ENCODE results near the gene PRPF39. TPM values are rescaled to one million over a fixed set of nuclear protein-coding genes. Genes with fewer than 3 reads are reported as not detected.

The PRPF39 gene
- total and polyA plus RNA-seq, 4 donors = 3.1 to 25.1 (median 15.1) TPM

DNA sequence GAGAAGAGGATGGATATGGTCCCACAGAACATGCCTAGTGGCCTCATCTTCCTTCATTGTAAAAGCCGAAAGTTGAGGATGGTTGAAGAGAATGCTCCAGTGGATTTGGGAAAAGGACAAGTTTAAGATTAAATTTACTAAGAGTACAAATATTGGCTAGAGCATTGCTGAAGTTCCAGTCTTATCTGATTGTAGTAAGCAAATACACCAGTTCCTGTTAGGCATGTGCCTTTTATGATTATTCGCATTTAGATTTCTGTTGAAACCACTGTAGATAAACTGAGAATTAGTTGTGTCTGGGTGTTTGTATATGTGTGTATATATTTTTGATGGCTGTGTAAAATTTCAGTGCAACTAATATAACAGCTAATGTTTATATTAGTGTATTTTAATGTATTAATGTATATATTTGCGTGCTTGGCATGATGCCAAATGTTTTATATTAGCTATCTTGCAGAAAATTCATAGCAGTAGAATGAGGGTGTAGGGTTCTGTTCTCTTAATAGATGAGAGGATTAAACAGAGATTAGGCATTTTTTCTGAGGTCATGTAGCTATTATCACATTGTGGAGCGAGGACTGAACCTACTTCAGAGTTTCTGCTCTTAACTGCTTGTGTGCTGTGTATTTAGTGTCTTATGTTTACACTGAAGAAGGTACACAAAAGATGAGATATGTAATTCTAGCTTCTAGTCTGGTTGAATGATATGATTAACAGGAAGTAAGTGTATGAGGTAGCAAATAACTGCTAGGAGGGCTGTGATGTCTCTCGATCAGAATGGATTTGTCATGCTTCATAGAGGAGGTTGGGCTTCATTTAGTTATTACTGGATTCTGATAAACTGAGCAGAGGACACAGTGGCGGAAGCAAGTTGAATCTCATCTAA, 29.2 kb downstream of the PRPF39 start:
- H3K27ac ChIP-seq (ENCODE audit: low read depth in 1 of 2, low read length in 2 of 2) = no peak overlapping the region
- H3K36me3 ChIP-seq (ENCODE audit: control insufficient read depth in 4 of 4, insufficient read depth in 3 of 4, low read depth in 1 of 4, low read length in 3 of 4) = peaks cover 0 to 50% (median 41%) of the 10 kb centered on the region in 4 donors
- TF ChIP-seq RXRA (IDR thresholded peaks at IDR 0.05) = no peak
- TF ChIP-seq, protein P1, sequence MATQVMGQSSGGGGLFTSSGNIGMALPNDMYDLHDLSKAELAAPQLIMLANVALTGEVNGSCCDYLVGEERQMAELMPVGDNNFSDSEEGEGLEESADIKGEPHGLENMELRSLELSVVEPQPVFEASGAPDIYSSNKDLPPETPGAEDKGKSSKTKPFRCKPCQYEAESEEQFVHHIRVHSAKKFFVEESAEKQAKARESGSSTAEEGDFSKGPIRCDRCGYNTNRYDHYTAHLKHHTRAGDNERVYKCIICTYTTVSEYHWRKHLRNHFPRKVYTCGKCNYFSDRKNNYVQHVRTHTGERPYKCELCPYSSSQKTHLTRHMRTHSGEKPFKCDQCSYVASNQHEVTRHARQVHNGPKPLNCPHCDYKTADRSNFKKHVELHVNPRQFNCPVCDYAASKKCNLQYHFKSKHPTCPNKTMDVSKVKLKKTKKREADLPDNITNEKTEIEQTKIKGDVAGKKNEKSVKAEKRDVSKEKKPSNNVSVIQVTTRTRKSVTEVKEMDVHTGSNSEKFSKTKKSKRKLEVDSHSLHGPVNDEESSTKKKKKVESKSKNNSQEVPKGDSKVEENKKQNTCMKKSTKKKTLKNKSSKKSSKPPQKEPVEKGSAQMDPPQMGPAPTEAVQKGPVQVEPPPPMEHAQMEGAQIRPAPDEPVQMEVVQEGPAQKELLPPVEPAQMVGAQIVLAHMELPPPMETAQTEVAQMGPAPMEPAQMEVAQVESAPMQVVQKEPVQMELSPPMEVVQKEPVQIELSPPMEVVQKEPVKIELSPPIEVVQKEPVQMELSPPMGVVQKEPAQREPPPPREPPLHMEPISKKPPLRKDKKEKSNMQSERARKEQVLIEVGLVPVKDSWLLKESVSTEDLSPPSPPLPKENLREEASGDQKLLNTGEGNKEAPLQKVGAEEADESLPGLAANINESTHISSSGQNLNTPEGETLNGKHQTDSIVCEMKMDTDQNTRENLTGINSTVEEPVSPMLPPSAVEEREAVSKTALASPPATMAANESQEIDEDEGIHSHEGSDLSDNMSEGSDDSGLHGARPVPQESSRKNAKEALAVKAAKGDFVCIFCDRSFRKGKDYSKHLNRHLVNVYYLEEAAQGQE (IDR thresholded peaks at IDR 0.05) = no peak
- TF ChIP-seq, protein P2, sequence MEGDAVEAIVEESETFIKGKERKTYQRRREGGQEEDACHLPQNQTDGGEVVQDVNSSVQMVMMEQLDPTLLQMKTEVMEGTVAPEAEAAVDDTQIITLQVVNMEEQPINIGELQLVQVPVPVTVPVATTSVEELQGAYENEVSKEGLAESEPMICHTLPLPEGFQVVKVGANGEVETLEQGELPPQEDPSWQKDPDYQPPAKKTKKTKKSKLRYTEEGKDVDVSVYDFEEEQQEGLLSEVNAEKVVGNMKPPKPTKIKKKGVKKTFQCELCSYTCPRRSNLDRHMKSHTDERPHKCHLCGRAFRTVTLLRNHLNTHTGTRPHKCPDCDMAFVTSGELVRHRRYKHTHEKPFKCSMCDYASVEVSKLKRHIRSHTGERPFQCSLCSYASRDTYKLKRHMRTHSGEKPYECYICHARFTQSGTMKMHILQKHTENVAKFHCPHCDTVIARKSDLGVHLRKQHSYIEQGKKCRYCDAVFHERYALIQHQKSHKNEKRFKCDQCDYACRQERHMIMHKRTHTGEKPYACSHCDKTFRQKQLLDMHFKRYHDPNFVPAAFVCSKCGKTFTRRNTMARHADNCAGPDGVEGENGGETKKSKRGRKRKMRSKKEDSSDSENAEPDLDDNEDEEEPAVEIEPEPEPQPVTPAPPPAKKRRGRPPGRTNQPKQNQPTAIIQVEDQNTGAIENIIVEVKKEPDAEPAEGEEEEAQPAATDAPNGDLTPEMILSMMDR (IDR thresholded peaks at IDR 0.05; ENCODE audit: low read depth, low read length, missing input control) = no peak
- TF ChIP-seq, protein P3, sequence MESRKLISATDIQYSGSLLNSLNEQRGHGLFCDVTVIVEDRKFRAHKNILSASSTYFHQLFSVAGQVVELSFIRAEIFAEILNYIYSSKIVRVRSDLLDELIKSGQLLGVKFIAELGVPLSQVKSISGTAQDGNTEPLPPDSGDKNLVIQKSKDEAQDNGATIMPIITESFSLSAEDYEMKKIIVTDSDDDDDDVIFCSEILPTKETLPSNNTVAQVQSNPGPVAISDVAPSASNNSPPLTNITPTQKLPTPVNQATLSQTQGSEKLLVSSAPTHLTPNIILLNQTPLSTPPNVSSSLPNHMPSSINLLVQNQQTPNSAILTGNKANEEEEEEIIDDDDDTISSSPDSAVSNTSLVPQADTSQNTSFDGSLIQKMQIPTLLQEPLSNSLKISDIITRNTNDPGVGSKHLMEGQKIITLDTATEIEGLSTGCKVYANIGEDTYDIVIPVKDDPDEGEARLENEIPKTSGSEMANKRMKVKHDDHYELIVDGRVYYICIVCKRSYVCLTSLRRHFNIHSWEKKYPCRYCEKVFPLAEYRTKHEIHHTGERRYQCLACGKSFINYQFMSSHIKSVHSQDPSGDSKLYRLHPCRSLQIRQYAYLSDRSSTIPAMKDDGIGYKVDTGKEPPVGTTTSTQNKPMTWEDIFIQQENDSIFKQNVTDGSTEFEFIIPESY (IDR thresholded peaks at IDR 0.05) = no peak
- TF ChIP-seq GABPA (IDR thresholded peaks at IDR 0.05 in 1 of 2, conservative IDR thresholded peaks at IDR 0.05 in 1 of 2) = no peak
- no peak for TF ChIP-seq FOXA1 (IDR thresholded peaks at IDR 0.05)
- TF ChIP-seq, protein P4, sequence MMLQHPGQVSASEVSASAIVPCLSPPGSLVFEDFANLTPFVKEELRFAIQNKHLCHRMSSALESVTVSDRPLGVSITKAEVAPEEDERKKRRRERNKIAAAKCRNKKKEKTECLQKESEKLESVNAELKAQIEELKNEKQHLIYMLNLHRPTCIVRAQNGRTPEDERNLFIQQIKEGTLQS (IDR thresholded peaks at IDR 0.05) = no peak
- TF ChIP-seq EGR1 (IDR thresholded peaks at IDR 0.05; ENCODE audit: low read depth in 2 of 2) = no peak
- TF ChIP-seq TAF1 (conservative IDR thresholded peaks at IDR 0.05) = no peak
- TF ChIP-seq, protein P5, sequence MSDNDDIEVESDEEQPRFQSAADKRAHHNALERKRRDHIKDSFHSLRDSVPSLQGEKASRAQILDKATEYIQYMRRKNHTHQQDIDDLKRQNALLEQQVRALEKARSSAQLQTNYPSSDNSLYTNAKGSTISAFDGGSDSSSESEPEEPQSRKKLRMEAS (IDR thresholded peaks at IDR 0.05) = no peak
- no peak for TF ChIP-seq NR2F2 (IDR thresholded peaks at IDR 0.05)
- no peak for TF ChIP-seq YY1 (IDR thresholded peaks at IDR 0.05)
- no peak for DNase-seq (ENCODE audit: low spot score)
- no peak overlapping the region for H3K4me3 ChIP-seq (ENCODE audit: low read depth in 1 of 3, low read length in 3 of 3)
- WGBS = 83% methylated on average over 6 of the region's 6 CpGs
- H3K9me3 ChIP-seq (ENCODE audit: control insufficient read depth in 4 of 4, low read length in 3 of 4) = no peaks in the 10 kb centered on the region
- no peaks in the 10 kb centered on the region for H3K27me3 ChIP-seq (ENCODE audit: control insufficient read depth in 4 of 4, insufficient read depth in 4 of 4, low read length in 3 of 4)
- no peaks in the 10 kb centered on the region for H3K4me1 ChIP-seq (ENCODE audit: control insufficient read depth in 4 of 4, insufficient read depth in 4 of 4, low read length in 3 of 4)
- H3K9ac ChIP-seq (ENCODE audit: low read depth in 1 of 2, low read length in 2 of 2) = no peak overlapping the region

DNA sequence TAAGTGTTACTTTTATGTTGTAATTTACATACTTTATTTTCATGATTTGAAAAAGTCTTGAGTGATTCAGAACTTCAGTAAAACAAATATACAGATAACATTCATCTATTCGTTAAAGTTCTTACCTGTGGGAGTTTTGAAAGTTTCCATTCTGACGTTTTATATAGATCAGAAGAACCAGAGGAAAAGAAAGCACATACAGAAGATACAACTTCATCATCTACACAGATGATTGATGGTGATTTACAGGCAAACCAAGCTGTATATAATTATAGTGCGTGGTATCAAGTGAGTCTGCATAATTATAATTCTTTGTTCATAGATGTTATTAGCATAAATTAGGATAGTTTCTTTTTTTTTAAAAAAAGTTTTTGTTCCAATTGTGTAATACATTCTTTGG, 30.4 kb downstream of the PRPF39 start:
- peaks cover 1 to 53% (median 45%) of the 10 kb centered on the region in 4 donors for H3K36me3 ChIP-seq (ENCODE audit: control insufficient read depth in 4 of 4, insufficient read depth in 3 of 4, low read depth in 1 of 4, low read length in 3 of 4)
- no peak overlapping the region for H3K9ac ChIP-seq (ENCODE audit: low read depth in 1 of 2, low read length in 2 of 2)
- H3K4me1 ChIP-seq (ENCODE audit: control insufficient read depth in 4 of 4, insufficient read depth in 4 of 4, low read length in 3 of 4) = no peaks in the 10 kb centered on the region
- WGBS = 83% methylated on average over 3 of the region's 3 CpGs
- no peak for DNase-seq (ENCODE audit: low spot score)
- H3K4me3 ChIP-seq (ENCODE audit: low read depth in 1 of 3, low read length in 3 of 3) = no peak overlapping the region
- H3K27me3 ChIP-seq (ENCODE audit: control insufficient read depth in 4 of 4, insufficient read depth in 4 of 4, low read length in 3 of 4) = no peaks in the 10 kb centered on the region
- H3K27ac ChIP-seq (ENCODE audit: low read depth in 1 of 2, low read length in 2 of 2) = no peak overlapping the region
- no peaks in the 10 kb centered on the region for H3K9me3 ChIP-seq (ENCODE audit: control insufficient read depth in 4 of 4, low read length in 3 of 4)
- no peak for TF ChIP-seq FOXA1 (IDR thresholded peaks at IDR 0.05)
- no peak for TF ChIP-seq TAF1 (conservative IDR thresholded peaks at IDR 0.05)
- no peak for TF ChIP-seq FOXA2 (IDR thresholded peaks at IDR 0.05)
- TF ChIP-seq GABPA (IDR thresholded peaks at IDR 0.05 in 1 of 2, conservative IDR thresholded peaks at IDR 0.05 in 1 of 2) = no peak
- no peak for TF ChIP-seq RAD21 (IDR thresholded peaks at IDR 0.05)
- TF ChIP-seq, protein P2 (IDR thresholded peaks at IDR 0.05; ENCODE audit: low read depth, low read length, missing input control) = no peak
- TF ChIP-seq, protein P3 (IDR thresholded peaks at IDR 0.05) = no peak
- no peak for TF ChIP-seq RXRA (IDR thresholded peaks at IDR 0.05)
- TF ChIP-seq JUND (IDR thresholded peaks at IDR 0.05) = no peak
- TF ChIP-seq, protein P5 (IDR thresholded peaks at IDR 0.05) = no peak
- TF ChIP-seq HNF4A (conservative IDR thresholded peaks at IDR 0.05) = no peak
- no peak for TF ChIP-seq EGR1 (IDR thresholded peaks at IDR 0.05; ENCODE audit: low read depth in 2 of 2)
- no peak for TF ChIP-seq NR2F2 (IDR thresholded peaks at IDR 0.05)
- no peak for TF ChIP-seq SP1 (IDR thresholded peaks at IDR 0.05)

Measured in liver (tissue), 9 donors.